Stimulated activated naive CD4-positive, alpha-beta T cell (primary cell): ENCODE measurements around the gene SIM1.
"Not testable (repeated sequence)": the region's sequence is repeated elsewhere in the genome, so short reads cannot be mapped to it uniquely, and the experiment has no call there.

Experiments used
- DNase-seq, 6 experiments: peaks; one replicate each; lab custom pipeline; 2025; lab: John Stamatoyannopoulos, UW

Gene SIM1

DNA sequence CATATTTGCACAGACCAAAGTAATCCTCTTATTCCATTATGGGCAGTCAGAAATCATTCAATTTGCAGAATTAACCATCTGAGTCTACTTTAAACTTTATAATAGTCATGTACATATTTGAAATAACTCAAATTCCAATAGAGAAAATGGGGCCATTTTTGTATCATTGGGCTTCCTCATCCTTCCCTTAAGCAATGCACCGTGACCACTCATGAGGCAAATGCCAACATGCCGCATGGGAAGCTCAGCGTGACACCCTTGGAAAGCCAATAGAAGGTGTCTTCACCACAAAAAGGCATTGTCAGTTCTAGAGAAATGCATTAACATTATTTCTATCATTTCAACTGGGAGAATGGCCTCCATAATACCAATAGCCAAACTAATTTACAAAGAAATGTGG lies 38.5 kb downstream of the SIM1 start:
- no peak for DNase-seq

DNA sequence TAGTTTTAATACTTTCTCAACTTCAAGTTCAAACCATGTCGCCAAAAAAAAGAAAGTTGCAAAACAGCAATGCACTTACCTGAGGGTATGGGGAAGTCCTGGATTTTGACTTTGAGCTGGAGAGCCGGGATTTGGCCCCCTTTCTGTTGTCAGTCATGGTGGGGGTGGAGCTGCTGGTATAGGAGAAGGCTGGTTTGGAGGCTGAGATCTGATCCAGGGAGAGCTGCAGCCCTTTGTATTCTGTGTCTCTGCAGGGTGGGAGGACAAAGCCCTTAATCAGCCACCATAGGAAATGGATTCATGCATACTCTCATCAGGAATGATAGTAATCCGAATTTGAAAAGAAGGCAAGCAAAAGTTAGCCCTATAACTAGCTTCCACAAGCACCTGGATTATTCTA lies 44.0 kb downstream of the SIM1 start:
- DNase-seq: no peak

DNA sequence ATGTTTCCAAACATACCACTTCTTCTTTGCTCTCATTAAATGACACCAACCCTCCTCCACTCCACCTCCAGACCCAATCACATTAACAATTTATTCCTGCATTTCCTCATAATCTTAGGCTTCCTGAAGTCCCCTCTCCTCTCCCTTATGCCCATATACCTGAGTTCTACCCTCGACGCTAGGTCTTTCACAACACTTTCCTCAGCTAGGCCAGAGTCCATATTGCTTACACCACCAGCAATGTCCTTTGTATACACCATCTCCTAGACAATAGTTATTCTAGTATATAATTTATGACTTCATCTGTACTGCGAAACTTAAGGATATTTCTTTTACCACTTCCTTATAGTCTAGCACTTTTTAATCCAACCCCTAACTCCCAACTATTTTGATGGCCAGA lies 47.7 kb downstream of the SIM1 start:
- no peak for DNase-seq

DNA sequence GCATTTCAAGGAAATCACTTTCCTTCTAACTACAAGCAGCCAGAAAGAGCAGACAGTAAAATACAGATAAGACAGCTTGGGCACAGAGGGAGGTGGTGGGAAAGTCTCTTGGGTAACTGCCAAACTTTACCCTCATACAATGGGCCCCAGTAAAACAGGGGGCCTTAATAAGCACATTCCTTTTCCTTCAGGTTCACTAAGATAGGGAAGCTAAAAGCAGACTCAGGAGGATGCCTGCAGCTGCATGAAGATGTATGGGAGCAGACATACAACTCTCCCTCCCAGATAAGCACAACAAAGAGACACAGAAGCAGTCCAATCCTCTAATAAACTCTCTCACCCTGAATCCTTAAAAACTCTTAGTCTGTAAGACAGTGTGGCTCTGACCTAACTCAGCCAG lies 49.0 kb downstream of the SIM1 start:
- no peak for DNase-seq

DNA sequence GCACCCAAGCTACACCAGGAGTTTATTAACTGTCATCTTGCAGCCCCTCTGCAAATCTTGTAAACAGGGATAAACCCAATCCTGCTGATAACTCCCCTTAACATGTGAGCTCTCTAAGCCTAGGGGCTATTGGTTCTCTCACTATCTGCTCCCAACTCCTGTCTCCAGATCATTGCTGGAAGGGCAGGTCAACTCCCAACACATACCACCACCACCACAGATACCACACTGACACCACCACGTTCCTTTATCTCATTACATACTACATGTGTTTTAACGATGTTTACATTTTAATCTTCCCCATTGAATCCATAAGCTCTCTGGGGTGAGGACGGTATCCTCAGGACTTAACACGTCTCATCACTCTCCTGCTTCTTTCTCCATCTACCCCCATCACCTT lies 51.8 kb downstream of the SIM1 start:
- DNase-seq: no peak

DNA sequence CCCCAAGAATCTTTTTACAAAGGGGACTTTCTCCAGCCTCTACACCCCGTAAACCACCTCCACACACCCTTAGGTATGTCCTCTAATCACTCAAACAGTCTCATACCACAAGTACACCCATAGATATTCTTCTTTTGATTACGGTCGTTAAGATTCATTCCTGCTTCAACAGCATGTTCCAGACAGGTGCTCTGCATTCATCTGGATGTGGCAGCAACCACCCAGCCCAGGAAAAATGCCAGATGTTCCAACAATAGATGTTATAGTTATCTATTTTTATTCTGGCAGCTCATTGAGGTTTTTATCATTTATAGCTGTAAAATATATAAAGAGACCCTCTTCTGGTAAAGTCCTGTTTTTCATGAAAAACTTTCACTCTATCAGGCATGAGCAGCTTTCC lies 60.7 kb downstream of the SIM1 start:
- no peak for DNase-seq

DNA sequence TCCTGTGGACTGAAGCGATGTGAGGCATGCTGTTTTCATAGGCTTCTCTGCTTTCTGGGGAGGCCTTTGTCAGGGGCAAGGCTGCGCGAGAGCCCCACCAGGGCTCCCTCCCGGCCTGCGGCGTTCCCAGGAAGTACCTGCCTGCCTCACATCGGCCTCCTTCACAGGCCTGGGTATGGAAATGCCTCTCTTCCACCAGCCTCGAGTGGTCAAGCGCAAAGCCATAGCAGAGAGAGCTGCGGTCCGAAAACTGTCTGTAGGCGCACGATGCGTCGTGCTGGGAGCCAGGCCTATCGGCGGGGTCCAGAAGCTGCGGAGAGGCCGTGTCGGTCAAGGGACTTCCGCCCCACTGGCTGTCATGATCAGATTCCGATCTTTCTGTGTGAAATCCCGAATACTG lies 71.2 kb downstream of the SIM1 start:
- no peak for DNase-seq

DNA sequence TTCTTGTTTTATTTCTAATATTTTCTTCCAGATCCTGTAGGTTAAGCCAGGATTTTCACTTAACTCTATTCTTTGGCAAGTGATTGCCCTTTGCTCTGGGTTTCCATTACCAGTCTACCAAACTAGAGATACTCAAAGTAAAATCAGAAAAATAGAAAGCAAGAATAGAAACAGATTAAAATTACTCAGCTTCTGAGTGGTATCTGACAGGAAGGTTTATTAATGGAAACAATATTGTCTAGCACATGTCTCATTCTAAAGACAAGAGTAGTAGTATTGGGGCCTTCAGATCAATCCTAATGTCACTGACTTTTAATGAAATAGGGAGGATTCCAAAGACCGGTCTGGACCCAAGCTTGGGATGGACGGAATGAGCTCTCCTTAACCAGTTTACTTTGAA lies 72.3 kb downstream of the SIM1 start:
- no peak for DNase-seq

DNA sequence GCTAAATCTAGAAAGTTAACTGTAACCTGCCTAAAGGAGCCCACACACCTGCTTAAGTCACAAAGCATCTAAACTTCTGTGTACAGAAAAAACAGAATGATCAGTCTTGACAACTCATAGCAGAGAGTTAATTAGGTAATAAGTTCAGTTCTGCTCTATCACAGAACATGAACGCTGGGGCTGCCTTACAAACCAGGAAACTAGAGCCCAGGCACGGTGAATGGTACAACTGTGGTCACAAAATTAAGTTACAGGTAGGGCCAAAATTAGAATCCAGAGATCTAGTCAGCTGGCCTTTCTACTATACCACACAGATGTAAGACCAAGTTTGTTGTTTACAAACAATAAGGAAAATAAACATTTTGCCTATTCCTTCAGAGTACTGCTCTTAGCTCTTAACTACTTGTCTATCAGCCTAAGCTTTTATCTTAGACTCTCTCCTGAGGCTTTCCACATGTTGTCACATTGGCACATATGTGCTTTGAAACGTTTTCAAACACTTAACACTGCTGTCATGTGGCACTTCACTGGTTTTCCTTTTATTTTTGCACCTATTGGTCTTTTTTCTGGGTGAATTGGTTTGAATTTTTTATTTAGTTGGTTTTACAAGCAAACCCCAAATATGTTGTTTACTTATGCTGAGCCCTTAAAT lies 75.7 kb downstream of the SIM1 start:
- DNase-seq: no peak

DNA sequence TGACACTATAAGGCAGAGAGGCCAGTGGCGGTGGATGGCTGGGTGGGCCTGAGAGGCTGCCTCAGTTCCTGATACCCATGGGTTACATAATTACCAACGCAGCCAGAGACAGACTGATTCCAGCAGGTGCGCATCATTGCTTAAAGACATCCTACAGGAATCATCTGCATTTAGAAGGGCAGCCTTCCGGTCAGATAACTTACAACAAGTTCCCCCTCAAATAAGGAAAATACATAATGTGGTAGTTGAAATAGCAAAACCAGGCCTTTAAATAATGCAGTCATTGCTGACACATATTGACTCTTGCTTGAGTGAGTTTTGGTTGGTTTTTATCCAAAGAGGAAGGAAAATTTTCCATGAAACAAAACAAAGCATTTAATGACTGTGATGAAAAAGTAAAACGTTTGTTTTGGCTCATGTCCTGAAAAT lies 81.9 kb downstream of the SIM1 start:
- no peak for DNase-seq

DNA sequence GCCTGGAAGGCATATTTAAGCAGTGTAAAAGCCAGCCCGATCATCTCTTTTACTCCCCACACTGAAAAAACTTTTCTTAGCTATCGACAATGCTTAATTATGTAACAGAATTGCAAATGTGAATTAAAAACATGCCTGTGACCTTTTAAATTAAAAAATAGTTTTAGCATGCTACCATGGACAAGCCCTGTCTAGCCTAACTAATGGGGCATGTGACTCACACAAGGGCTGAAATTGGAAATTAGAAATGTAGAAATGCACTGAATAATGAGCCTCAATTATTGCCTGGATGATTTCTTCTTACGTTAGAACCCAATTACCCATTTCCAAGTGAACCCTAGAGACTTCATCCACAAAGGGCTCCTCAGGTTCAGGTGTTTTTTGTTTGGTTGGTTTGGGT lies 82.7 kb downstream of the SIM1 start:
- no peak for DNase-seq

DNA sequence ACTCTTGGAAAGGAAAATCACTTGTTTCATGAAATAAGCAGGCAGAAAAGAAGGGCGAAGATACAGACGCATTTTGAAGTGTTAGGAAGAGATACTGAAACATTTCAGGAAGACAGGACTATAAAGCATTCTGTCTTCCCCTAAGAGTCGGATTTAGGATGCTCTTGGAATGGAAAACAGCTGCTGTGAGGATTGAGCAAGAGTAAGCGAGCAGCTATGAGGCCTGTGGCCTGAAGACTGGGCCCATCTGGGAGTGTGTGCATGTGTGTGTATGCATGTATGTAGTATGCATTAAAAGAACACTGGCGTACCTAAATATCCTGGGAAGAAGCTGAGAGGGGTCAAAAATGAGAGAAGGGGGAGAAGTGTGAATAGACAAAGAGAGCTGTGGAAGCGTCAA lies 83.6 kb downstream of the SIM1 start:
- DNase-seq: no peak

DNA sequence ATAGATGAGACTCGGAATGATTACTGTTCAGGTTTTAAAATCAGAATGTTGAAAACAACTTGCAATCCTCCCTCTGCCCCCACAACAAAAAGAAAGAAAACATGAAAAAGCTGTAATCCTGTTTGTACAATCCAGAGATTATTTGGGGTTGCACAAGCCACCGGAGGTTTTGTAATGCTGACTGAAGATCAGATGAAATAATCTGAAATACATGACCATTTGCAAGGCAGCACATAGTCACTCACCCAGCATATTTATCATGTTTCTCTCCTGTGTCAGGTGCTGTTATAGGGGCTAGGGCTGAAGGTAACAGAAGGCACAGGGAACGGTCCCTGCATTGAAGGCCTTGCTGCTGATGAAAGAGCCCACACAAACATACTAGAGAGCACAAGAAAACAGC lies 85.3 kb downstream of the SIM1 start:
- DNase-seq: no peak

DNA sequence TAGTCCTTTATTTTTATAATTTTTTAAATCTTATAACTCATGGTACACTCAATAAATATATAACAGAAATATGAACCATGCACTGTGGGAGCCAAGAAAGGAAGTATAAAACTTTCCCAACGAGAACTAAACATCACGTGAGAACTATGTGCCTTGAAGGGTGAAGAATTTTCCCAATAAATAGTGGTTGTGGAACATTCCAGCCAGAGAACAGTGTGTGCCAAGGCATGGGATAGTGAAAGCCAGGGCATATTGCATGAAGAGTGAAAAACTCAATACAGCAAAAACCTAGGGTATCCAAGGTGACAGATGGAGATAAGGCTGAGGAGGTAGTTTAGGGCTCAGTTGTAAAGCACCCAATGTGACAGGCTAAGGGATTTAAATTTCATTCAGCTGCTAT lies 86.1 kb downstream of the SIM1 start:
- DNase-seq: no peak

DNA sequence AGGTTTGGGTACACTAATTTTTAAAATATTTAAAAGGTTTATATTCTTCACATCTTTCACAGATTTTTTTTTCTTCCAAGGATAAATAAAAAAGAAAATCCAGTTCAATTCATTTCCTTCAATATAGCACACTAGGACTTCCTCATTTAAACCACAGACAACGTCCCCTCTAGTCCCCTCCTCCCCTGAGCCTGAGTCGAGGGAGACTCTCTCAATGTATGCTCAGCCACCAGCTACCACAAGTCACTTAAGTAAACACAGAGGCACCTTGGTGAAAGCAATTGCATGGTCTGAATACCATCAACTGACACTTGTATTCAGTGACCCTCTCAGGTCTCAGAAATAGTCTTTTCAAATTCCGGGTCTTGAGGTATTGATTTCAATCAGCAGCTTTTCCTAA lies 88.6 kb downstream of the SIM1 start:
- DNase-seq: no peak

DNA sequence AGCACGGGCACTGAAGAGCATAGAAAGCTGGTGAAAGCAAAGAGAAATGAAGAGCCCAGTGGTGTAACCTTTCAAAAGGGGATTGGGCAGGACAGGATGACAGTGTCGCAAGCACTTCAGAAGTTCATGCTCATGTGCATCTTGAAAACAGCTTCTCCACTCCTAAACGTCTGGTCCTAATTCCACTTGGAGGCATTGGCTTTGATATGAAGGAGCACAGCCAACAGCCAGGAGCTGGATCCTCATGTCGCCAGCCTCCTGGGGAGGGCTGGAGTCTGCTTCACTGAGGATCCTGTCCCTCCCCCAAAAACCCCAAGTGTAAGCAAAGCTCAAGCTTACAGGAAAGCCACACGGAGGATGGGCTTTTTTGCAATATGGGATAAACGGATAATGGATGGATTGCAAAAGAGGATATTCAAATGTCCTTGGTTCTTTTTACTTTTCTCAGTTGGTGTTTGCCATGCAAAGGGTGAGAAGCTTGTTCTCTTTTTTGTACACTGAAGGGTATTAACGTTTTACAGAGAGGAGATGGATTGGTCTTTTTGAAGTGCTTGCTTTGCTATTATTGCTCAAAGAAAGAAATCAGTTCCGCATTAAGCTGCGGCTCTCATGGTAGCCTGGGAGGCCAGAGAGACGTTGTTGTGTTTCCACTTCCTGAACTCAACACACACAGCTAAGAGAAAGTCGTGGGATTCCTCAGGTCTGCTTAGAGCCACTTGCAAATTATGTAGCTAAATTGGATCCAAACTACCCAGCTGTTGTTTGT lies 92.2 kb downstream of the SIM1 start:
- DNase-seq: no peak

DNA sequence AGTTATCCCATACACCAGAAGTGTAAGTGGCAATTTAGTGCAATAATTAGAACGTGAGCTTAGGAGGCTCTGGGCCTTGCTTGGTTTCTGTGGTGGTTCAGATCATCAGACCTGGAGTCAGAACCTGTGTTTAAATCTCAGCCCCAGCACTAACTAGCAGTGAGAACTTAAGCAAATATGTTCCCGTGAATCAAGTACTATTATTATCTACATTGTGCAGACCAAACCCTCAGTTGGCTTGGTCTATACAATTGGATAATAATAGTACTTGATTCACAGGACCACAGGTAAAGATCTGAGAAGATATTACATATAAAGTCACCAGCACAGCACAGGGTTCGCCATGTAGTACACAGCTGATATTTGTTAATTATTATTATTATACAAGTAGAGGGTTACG lies 93.1 kb downstream of the SIM1 start:
- no peak for DNase-seq

DNA sequence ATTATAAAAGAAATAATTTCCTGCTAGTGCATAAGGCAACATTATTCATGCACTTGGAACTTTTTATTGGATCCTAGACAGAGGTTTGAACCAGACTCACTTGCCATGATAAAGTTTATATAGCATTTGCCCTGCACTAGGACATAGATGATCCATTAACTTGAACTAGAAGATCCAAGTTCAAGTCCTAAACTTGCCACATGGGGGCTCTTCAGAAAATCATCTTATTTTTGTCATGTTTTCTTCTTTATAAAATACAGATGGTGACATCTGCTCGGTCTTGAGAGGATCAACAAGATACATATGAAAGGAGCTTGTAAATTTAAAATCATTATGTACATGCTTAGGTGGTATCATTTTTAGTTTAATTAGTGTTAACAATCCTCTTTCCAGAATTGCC lies 94.5 kb downstream of the SIM1 start:
- no peak for DNase-seq

DNA sequence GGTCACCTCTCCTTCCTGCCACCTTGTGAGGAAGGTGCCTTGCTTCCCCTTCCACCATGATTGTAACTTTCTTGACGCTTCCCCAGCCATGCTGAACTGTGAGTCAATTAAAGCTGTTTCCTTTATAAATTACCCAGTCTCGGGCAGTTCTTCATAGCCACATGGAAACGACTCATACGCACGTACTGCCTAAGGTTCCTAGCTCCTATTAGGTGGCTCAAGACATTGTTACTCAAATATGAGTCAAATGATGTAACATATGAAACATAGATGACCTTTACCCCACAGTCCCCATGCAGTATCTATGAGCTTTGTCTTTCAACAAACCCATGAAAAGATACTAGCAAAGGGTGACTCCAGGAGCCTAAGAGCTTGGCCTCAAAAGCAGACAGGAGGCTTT lies 98.3 kb downstream of the SIM1 start:
- DNase-seq: no peak

DNA sequence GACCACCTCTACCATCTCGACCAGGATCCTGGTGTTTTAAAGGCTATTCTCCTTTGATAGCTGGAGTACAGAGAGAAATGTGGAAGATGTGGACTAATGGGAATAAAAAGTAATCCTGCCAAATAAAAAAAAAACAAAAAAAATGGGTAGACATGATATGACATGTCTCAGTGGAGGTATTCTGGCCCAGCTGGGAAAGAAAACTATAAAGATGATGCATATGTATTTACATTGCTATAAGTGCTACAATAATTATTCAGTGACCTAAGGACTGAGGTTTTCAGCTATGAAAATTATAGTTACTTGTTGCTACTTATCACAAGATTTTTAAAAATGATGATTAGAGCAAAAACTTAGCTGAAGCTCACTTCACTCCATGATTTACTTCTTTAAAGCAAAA lies 101.1 kb downstream of the SIM1 start:
- DNase-seq: no peak

DNA sequence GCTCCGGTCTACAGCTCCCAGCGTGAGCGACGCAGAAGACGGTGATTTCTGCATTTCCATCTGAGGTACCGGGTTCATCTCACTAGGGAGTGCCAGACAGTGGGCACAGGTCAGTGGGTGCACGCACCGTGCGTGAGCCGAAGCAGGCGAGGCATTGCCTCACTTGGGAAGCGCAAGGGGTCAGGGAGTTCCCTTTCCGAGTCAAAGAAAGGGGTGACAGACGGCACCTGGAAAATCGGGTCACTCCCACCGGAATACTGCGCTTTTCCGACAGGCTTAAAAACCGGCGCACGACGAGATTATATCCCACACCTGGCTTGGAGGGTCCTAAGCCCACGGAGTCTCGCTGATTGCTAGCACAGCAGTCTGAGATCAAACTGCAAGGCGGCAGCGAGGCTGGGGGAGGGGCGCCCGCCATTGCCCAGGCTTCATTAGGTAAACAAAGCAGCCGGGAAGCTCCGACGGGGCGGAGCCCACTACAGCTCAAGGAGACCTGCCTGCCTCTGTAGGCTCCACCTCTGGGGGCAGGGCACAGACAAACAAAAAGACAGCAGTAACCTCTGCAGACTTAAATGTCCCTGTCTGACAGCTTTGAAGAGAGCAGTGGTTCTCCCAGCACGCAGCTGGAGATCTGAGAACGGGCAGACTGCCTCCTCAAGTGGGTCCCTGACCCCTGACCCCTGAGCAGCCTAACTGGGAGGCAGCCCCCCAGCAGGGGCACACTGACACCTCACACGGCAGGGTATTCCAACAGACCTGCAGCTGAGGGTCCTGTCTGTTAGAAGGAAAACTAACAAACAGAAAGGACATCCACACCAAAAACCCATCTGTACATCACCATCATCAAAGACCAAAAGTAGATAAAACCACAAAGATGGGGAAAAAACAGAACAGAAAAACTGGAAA lies 109.7 kb downstream of the SIM1 start:
- not testable (repeated sequence) for DNase-seq

DNA sequence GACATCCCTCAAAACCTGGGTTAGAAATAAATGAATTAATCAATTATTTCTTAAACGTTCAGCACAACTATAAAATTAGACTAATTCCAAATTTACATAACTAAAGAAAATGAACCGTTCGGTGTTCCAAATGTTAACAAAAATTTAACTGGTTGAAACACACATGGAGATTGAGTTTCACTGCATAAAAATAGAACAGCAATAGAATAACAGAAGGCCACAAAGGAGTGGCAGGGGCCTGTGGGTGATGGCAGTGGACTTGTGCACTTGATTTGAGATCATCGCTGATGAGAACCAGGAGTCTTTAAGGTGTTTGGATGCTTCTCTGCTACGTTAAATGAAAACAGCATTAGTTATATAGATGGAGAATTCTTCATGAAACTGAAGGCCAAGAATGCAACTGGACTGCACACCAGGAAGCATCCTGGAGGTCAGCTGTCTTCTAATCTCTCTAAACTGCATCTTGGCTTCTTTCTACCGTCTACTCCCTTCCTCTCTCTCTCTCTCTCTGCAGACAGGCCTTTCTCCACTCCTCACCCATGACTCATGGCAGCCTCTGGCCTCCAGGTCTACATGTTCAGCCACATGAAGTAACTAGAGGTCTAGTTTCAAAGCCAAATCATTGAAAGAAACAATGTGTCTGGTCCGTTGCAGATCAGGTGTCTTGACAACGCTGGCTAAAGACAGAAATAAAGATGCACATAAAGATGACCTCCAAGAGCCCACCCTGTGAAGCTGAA lies 111.3 kb downstream of the SIM1 start:
- no peak for DNase-seq
